ENCODE data around the gene KCNJ15. TPM values are rescaled to one million over a fixed set of nuclear protein-coding genes. Genes with fewer than 3 reads are reported as not detected.

Gene KCNJ15
- total and polyA plus RNA-seq, 2 of the 13 experiments (the other 11 are each of a cell fraction or from before 2014, with no cell fraction given): not detected

- peak; percentile 30; the same call in 1 of the 2 replicates for TF ChIP-seq MAFF (IDR thresholded peaks at IDR 0.05; ENCODE audit: low read depth, low read length)
- TF ChIP-seq, protein P1, sequence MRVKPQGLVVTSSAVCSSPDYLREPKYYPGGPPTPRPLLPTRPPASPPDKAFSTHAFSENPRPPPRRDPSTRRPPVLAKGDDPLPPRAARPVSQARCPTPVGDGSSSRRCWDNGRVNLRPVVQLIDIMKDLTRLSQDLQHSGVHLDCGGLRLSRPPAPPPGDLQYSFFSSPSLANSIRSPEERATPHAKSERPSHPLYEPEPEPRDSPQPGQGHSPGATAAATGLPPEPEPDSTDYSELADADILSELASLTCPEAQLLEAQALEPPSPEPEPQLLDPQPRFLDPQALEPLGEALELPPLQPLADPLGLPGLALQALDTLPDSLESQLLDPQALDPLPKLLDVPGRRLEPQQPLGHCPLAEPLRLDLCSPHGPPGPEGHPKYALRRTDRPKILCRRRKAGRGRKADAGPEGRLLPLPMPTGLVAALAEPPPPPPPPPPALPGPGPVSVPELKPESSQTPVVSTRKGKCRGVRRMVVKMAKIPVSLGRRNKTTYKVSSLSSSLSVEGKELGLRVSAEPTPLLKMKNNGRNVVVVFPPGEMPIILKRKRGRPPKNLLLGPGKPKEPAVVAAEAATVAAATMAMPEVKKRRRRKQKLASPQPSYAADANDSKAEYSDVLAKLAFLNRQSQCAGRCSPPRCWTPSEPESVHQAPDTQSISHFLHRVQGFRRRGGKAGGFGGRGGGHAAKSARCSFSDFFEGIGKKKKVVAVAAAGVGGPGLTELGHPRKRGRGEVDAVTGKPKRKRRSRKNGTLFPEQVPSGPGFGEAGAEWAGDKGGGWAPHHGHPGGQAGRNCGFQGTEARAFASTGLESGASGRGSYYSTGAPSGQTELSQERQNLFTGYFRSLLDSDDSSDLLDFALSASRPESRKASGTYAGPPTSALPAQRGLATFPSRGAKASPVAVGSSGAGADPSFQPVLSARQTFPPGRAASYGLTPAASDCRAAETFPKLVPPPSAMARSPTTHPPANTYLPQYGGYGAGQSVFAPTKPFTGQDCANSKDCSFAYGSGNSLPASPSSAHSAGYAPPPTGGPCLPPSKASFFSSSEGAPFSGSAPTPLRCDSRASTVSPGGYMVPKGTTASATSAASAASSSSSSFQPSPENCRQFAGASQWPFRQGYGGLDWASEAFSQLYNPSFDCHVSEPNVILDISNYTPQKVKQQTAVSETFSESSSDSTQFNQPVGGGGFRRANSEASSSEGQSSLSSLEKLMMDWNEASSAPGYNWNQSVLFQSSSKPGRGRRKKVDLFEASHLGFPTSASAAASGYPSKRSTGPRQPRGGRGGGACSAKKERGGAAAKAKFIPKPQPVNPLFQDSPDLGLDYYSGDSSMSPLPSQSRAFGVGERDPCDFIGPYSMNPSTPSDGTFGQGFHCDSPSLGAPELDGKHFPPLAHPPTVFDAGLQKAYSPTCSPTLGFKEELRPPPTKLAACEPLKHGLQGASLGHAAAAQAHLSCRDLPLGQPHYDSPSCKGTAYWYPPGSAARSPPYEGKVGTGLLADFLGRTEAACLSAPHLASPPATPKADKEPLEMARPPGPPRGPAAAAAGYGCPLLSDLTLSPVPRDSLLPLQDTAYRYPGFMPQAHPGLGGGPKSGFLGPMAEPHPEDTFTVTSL (CRISPR knock-in tag; IDR thresholded peaks at IDR 0.05; ENCODE audit: borderline replicate concordance): no peak
- peak in 1 of 2 experiments; percentile 30; a peak in 1 of 4 replicates for TF ChIP-seq MAFK (conservative IDR thresholded peaks at IDR 0.05 in 1 of 2, IDR thresholded peaks at IDR 0.05 in 1 of 2; ENCODE audit: low read length in 2 of 2)
- Histone ChIP-seq H3K27ac (ENCODE audit: extremely low read length, insufficient read depth, low read length) (no peak overlapping the region), H3K36me3 (replicated peaks in 1 of 2; ENCODE audit: control insufficient read depth in 1 of 2, insufficient read depth in 2 of 2, low read length in 2 of 2) (no peaks in the 10 kb centered on the region), H3K79me2 (ENCODE audit: insufficient read depth, low read length) (no peaks in the 10 kb centered on the region), H3K9ac (ENCODE audit: insufficient read depth, low read depth, low read length) (no peak overlapping the region), H2AFZ (ENCODE audit: low read length) (no peak overlapping the region), H3K4me2 (ENCODE audit: low read depth, low read length) (no peak overlapping the region), H3K4me1 (ENCODE audit: insufficient read depth, low read length) (no peaks in the 10 kb centered on the region), H3K27me3 (ENCODE audit: control insufficient read depth in 1 of 2, insufficient read depth in 2 of 2, low read length in 2 of 2) (no peaks in the 10 kb centered on the region), H4K20me1 (ENCODE audit: insufficient read depth, low read length) (no peaks in the 10 kb centered on the region), H3K9me3 (ENCODE audit: low read length) (no peaks in the 10 kb centered on the region), H3K4me3 (replicated peaks in 1 of 3; ENCODE audit: insufficient read depth in 1 of 3, low read depth in 2 of 3, low read length in 3 of 3) (no peak overlapping the region)
- no peak for FAIRE-seq
- in situ Hi-C loops (cut with HindIII; ENCODE audit: extremely low pct_ligation_motif_present, low pct_unique_long_range_greater_than_20kb): no loop called here
- no peak for ATAC-seq
- CTCF ChIA-PET (ENCODE audit: low intra/inter-chr PET ratio, low total read pairs): no interaction called here
- BruUV-seq (replicated peaks): no TSS peak
- intact Hi-C loops (cut with micrococcal nuclease; ENCODE audit: unreplicated experiment): no loop called here
- POLR2A ChIA-PET: no interaction called here
- 38% methylated on average over 5 of the region's 5 CpGs for WGBS (ENCODE audit: low lambda C conversion rate)
- DNase-seq (ENCODE audit: low spot score): no peak
Observed at GRCh38 chr21:38280454-38280853, 23.7 kb downstream of the KCNJ15 start.
